Esophagus muscularis mucosa (tissue), 4 donors: Measurements from ENCODE around the gene THBS3.

ENCODE experiments used
- EP300 ChIP-seq: sonication (generic); formaldehyde crosslinking; IDR thresholded peaks from one replicate; pipeline ENCODE4 v1.6.1; 2017; ENCODE audit warnings: antibody characterized with exemption
- POLR2A ChIP-seq: fragments of 450-650 bp; IDR thresholded peaks from one replicate; pipeline ENCODE4 v1.6.1; 2017; ENCODE audit warnings: antibody characterized with exemption, moderate library complexity, mild to moderate bottlenecking, low read depth
- POLR2AphosphoS5 ChIP-seq, 2 donors: sonication (generic); formaldehyde crosslinking; IDR thresholded peaks; one replicate each; pipeline ENCODE4 v1.6.1; 2017; ENCODE audit warnings: antibody characterized with exemption in 2 of 2
- TF ChIP-seq, protein P1 (sequence below), 3 experiments: fragments of 200-600 bp in 2 of 3; fragments of 450-650 bp in 1 of 3; sonication (generic) in 2 of 3; IDR thresholded peaks; one replicate each; pipeline ENCODE4 v1.5.1; 2017 to 2019; ENCODE audit warnings: antibody characterized with exemption in 3 of 3, mild to moderate bottlenecking in 2 of 3, moderate library complexity in 1 of 3

DNA sequence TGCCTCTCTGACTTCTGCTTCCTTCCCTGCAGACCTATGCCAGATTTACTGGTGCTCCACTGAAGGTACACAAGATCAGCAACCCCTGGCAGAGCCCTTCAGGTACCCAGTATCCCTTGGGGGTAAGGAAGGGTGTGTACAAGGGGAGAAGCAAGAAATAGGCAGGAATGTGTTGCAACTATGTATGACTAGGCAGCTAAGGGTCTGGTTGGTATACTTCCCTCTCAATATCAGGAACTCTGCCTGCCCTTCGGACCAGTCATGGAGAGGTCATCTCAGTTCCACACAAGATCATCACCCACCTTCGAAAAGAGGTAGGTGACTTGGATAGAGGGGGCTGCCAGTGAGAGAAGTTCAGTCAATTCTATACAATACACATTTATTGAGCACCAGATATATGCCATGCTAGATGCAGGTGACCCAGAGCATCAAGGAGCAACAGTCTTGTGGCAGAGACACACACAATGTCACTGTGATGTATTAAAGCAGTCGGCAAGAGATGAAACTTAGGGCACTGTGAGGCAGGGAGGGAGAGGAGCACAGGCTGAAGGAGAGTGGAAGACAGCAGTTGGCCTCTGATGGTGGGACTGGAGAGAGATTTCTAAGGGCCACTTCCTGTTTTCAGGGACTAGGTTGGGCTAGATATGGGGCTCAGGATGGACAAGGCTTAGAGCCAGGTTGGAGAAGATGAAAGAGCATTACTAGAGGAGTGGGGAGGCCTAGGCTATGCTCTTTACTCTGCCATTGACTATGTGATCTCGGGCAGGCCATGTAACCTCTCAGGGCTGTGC is 2.8 kb upstream of the THBS3 start:
- TF ChIP-seq, protein P1, sequence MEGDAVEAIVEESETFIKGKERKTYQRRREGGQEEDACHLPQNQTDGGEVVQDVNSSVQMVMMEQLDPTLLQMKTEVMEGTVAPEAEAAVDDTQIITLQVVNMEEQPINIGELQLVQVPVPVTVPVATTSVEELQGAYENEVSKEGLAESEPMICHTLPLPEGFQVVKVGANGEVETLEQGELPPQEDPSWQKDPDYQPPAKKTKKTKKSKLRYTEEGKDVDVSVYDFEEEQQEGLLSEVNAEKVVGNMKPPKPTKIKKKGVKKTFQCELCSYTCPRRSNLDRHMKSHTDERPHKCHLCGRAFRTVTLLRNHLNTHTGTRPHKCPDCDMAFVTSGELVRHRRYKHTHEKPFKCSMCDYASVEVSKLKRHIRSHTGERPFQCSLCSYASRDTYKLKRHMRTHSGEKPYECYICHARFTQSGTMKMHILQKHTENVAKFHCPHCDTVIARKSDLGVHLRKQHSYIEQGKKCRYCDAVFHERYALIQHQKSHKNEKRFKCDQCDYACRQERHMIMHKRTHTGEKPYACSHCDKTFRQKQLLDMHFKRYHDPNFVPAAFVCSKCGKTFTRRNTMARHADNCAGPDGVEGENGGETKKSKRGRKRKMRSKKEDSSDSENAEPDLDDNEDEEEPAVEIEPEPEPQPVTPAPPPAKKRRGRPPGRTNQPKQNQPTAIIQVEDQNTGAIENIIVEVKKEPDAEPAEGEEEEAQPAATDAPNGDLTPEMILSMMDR (IDR thresholded peaks at IDR 0.05) = no peak
- TF ChIP-seq POLR2A (no peak), EP300 (no peak), POLR2AphosphoS5 (IDR thresholded peaks at IDR 0.05) (no peak)
